Prostate gland (tissue), 2 donors: ENCODE data around the gene NFATC4. TPM values are rescaled to one million over a fixed set of nuclear protein-coding genes. Genes with fewer than 3 reads are reported as not detected.

Source experiments
- DNase-seq: peaks from one replicate; pipeline ENCODE4 v3.0.0-alpha.2; 2019; ENCODE audit warnings: low spot score
- H3K27ac ChIP-seq, 2 donors: fragments of 200-600 bp; sonication (generic); 2 replicates each; pipeline ENCODE4 v1.5.1; 2017 to 2019
- H3K27me3 ChIP-seq: fragments of 200-600 bp; sonication (generic); replicated peaks from 2 replicates; pipeline ENCODE4 v1.5.1; 2019; ENCODE audit not compliant: insufficient read depth
- H3K36me3 ChIP-seq, 2 donors: fragments of 200-600 bp; sonication (generic); 1 replicate in 1 of 2; 2 replicates in 1 of 2; pipeline versions ENCODE4 v1.5.1 to v1.8.1; 2017 to 2019
- H3K4me1 ChIP-seq: fragments of 200-600 bp; sonication (generic); replicated peaks from 2 replicates; pipeline ENCODE4 v1.5.1; 2019
- H3K4me3 ChIP-seq, 2 donors: fragments of 200-600 bp; sonication (generic); 2 replicates each; pipeline ENCODE4 v1.5.1; 2017 to 2019
- H3K9me3 ChIP-seq: fragments of 200-600 bp; sonication (generic); 2 replicates; pipeline ENCODE4 v1.5.1; 2017
- POLR2A ChIP-seq: fragments of 450-650 bp; IDR thresholded peaks from one replicate; pipeline ENCODE4 v1.6.1; 2016; ENCODE audit warnings: antibody characterized with exemption, mild to moderate bottlenecking
- POLR2AphosphoS5 ChIP-seq: sonication (generic); formaldehyde crosslinking; IDR thresholded peaks from one replicate; pipeline ENCODE4 v1.6.1; 2017; ENCODE audit warnings: antibody characterized with exemption
- WGBS: methylation state at CpG from one replicate; pipeline ENCODE4 v1.1.5; 2018; 5-methylcytosine and 5-hydroxymethylcytosine counted together
- intact Hi-C: fragments of 100-400 bp; cut with DNase I; formaldehyde crosslinking; loops from one replicate; pipeline ENCODE4 v1.14.2; 2022
- total RNA-seq, 2 donors: library from RNA; depleted of rRNA; stranded (reverse); fragments of >200 nt; gene quantifications; one replicate each; pipeline ENCODE4 v1.1.0, GENCODE V29; 2016
- TF ChIP-seq, protein P1 (sequence below), 4 experiments: fragments of 200-600 bp in 2 of 4; fragments of 450-650 bp in 2 of 4; sonication (generic) in 2 of 4; IDR thresholded peaks; 1 replicate in 3 of 4; 2 replicates in 1 of 4; pipeline ENCODE4 v1.5.1; 2016 to 2019; ENCODE audit warnings: antibody characterized with exemption in 4 of 4, mild to moderate bottlenecking in 2 of 4, moderate library complexity in 2 of 4

NFATC4 gene
- total RNA-seq, 2 donors from 2014 or later, result 6.3 to 41.1 TPM

DNA sequence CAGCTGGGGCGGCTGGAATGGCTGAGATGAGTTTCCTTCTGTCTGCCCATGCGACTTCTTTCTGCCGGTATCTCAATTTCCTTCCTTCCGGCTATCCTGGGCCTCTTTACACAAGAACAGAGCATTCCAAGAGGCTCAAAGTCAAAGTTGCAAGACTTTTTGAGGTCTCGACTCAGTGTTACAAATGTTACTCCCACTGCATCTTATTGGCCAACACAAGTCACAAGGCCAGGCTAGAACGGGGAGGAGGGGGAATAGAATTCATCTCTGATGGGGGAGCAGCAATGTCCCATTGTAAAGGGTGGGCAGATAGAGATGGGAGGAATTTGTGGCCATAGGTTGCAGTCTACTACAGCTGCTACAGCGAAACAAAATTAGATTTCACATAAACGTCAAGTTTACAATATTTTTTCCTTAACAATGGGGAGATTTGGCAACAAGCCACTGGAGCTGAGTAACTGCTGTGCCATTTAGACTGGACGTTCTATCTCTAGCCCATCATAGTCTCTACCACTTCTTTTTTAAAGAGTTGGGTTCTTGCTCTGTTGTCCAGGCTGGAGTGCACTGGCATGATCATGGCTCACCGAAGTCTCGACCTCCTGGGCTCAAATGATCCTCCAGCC is 21.4 kb downstream of the NFATC4 start:
- no peaks in the 10 kb centered on the region for H3K27me3 ChIP-seq
- WGBS, result 74% methylated on average over 11 of the region's 11 CpGs
- TF ChIP-seq POLR2AphosphoS5 (no peak), POLR2A (no peak)
- TF ChIP-seq, protein P1, sequence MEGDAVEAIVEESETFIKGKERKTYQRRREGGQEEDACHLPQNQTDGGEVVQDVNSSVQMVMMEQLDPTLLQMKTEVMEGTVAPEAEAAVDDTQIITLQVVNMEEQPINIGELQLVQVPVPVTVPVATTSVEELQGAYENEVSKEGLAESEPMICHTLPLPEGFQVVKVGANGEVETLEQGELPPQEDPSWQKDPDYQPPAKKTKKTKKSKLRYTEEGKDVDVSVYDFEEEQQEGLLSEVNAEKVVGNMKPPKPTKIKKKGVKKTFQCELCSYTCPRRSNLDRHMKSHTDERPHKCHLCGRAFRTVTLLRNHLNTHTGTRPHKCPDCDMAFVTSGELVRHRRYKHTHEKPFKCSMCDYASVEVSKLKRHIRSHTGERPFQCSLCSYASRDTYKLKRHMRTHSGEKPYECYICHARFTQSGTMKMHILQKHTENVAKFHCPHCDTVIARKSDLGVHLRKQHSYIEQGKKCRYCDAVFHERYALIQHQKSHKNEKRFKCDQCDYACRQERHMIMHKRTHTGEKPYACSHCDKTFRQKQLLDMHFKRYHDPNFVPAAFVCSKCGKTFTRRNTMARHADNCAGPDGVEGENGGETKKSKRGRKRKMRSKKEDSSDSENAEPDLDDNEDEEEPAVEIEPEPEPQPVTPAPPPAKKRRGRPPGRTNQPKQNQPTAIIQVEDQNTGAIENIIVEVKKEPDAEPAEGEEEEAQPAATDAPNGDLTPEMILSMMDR (IDR thresholded peaks at IDR 0.05), result no peak
- DNase-seq, result no peak
- H3K4me3 ChIP-seq, result no peak overlapping the region
- intact Hi-C loops, result no loop called here
- H3K9me3 ChIP-seq, result no peaks in the 10 kb centered on the region
- no peak overlapping the region for H3K27ac ChIP-seq
- no peaks in the 10 kb centered on the region for H3K36me3 ChIP-seq
- no peaks in the 10 kb centered on the region for H3K4me1 ChIP-seq

DNA sequence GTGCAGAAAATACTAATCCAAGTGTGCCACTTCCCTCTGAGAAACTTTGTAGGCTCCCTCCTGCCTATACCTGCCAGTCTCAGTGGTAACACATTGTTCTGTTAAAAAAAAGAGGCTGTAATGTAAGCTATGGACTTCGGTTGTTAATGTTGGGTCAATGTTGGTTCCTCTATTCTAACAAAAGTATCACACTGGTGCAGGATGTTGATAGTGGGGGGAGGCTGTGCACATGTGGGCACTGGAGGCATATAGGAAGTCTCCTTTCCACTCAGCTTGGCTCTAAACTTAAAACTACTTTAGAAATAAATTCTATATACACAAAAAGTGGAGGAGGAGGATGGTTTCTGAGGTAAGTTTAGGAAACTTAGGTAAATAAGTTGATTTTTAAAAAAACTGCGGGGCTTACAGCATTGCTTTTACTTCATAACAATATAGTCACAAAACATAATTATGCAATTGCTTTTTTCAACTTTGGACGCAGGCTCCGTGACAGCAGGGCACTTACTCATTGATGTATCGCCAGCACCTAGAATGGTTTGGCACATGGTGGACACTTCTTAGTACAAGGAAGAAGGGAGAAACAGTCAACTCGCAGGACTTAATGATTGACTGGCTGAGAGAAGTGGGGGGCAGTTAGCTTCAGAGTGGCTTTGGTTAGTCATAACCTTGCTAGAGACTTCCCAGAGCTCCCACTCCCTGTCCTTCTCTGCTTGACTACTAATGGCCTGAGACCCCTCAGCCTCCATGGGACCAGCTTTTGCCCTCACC is 22.9 kb downstream of the NFATC4 start:
- Histone ChIP-seq H3K27ac (no peak overlapping the region), H3K36me3 (no peaks in the 10 kb centered on the region), H3K27me3 (no peaks in the 10 kb centered on the region), H3K4me3 (no peak overlapping the region), H3K9me3 (no peaks in the 10 kb centered on the region), H3K4me1 (no peaks in the 10 kb centered on the region)
- intact Hi-C loops, result no loop called here
- WGBS, result 64% methylated on average over 6 of the region's 6 CpGs
- TF ChIP-seq POLR2A (no peak), POLR2AphosphoS5 (no peak)
- TF ChIP-seq, protein P1 (IDR thresholded peaks at IDR 0.05), result no peak
- DNase-seq, result no peak

DNA sequence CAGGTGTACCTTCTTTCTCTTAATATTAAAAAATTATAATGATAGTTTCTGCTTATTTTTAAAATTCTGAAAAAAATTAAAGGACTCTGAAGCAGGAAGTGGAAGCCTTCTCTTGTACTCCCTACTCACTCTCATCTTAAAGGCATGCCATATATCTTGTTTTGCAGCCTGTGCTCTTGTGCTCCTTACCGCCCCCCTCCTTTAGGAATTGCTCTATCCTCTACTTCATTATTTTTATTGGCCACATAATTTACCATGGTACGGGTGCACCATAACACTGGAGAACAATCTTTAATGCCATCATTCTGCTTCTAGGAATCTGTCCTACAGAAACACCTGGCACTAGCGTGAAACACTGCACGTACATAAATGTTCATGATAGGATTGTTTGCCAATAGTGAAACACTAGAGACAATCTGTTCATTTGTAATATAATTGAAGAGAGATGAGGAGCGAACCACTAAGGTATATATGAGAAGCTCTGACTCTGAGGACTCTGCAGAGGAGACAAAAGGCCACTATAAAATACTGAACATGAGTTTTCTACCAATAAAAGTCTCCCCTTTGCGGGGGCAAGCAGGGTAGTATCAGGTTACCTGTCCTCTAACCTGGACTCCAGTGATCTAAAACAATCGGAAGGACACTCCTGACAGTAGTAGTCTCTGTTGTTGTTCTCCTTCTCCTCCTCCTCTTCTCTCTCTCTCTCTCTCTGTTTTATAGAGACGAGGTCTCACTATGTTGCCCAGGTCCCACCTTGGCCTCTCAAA is 24.5 kb downstream of the NFATC4 start:
- TF ChIP-seq, protein P1 (IDR thresholded peaks at IDR 0.05), result peak in 1 of 4 experiments; percentile 36
- TF ChIP-seq POLR2A (no peak), POLR2AphosphoS5 (no peak)
- H3K4me1 ChIP-seq, result no peaks in the 10 kb centered on the region
- DNase-seq, result no peak
- H3K27me3 ChIP-seq, result no peaks in the 10 kb centered on the region
- intact Hi-C loops, result no loop called here
- 23% methylated on average over 8 of the region's 8 CpGs for WGBS
- H3K27ac ChIP-seq, result peak overlapping the region in 1 of 2 donors; percentile 45
- no peak overlapping the region for H3K4me3 ChIP-seq
- H3K36me3 ChIP-seq, result no peaks in the 10 kb centered on the region
- H3K9me3 ChIP-seq, result no peaks in the 10 kb centered on the region

DNA sequence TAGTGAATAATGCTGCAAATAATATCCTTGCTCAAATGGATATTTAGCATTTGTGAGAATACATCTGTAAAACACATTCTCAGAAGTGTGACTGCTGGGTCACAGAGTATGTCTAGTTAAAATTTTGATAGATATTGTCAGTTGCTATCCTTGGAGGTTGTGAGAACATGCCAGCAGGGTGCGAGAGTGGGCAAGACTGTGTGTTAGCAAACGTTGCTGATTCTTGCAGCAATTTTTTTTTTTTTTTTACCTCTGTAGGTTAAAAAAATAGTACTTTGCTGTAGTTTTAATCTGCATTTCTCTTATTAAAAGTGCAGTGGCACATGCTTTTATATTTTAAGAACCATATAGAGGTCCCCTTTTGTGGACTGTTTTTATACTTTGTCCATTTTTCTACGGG is 26.3 kb downstream of the NFATC4 start:
- H3K36me3 ChIP-seq, result no peaks in the 10 kb centered on the region
- no peaks in the 10 kb centered on the region for H3K4me1 ChIP-seq
- DNase-seq, result no peak
- 39% methylated on average over 3 of the region's 3 CpGs for WGBS
- no peak overlapping the region for H3K4me3 ChIP-seq
- TF ChIP-seq POLR2AphosphoS5 (no peak), POLR2A (no peak)
- H3K9me3 ChIP-seq, result no peaks in the 10 kb centered on the region
- intact Hi-C loops, result no loop called here
- no peaks in the 10 kb centered on the region for H3K27me3 ChIP-seq
- no peak overlapping the region for H3K27ac ChIP-seq
